HG03354 (cell line): ENCODE measurements around the gene GPAT3.
"Not testable (repeated sequence)": the region's sequence is repeated elsewhere in the genome, so short reads cannot be mapped to it uniquely, and the experiment has no call there.

Experiments used
- ATAC-seq: cut with Tn5 transposase; IDR thresholded peaks from one replicate; pipeline ENCODE4 v1.9.1; 2021; ENCODE audit warnings: mild to moderate bottlenecking; ENCODE audit not compliant: unreplicated experiment, poor library complexity, severe bottlenecking

Gene GPAT3

DNA sequence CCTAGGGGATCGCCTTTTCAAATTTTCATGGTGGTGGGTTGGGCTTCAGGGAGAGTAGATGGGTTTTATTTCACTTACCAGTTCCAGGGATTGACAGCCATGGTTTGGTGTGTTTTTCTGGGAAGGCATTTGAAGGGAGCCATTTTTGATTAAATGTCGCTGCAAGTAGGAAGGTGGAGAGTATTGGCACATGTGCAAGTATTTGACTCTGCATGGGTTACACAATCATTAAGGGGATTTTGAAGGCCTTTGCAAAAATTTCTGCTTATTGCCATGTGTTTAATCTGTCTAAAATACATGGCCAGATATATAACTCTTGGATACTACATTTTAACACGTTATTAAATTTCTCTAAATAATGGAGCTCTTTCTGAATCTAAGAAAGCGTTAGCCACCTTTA is 55.1 kb downstream of the GPAT3 start:
- ATAC-seq: no peak

DNA sequence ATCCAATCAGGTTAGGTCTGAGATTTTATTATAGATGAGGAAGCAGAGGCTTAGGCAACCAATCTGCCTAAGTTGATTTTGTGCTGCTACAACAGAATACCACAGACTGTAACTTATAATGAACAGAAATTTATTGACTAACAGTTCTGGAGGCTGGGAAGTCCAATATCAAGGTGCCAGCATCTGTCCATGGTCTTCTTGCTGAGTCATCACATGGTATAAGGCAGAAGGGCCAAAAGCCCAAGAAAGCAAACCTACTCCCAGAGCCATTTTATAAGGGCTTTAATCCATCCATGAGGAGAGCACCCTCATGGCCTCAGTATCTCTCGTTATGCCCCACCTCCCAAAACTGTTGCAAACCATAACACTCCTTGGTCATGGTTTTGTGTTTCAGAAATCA is 55.8 kb downstream of the GPAT3 start:
- no peak for ATAC-seq

DNA sequence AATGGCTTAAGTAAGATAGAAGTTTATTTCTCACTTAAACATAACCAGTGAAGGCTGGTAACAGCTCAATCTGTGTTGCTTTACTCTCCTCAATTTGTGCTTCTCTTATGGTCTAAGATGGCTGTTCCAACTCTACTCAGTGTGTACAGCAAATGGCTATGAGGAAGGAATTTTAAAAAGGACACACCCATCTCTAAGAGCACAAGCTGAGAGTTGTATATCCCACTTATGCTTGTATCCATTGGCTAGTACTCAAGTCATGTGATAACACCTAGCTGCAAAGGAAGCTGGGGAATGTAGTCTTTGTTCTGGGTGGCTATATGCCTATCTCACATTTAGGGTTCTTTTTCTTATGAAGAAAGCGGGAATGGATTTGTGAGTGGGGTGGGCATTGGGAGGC is 63.3 kb downstream of the GPAT3 start:
- no peak for ATAC-seq

DNA sequence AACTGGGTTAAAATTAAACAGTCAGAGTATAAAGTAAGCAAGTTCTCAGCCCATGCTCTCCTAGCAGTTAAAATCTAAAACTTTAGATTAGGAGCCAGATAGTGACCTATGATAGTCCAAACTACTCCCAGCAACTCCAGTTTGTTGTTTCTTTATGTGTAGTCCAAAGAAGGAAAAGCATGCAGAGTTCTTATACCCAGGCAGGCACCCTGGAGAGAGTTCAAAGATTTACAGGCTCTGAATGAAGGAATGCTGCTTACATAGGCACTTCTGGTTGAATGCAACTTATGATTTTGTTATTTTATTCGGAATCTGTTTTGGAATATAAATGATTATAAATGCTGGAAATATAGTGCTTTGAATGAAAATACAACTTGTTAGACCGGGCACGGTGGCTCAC is 67.2 kb downstream of the GPAT3 start:
- no peak for ATAC-seq

DNA sequence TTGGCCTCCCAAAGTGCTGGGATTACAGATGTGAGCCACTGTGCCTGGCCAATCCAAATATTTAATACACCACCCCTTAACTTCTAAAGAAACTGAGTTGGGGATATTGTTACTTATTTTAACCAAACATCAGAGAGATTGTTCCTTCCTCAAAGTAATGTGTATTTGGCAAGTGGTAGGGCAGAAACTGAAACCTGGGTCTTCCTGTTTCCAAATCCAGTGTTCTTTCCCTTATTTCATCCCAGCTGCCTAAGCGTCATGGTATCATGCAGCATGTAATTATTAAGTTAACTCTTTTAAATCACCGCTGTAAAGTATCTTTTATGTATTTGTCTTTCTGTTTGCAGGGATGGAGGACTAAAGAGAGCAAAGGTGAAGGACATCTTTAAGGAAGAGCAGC is 68.4 kb downstream of the GPAT3 start:
- no peak for ATAC-seq

DNA sequence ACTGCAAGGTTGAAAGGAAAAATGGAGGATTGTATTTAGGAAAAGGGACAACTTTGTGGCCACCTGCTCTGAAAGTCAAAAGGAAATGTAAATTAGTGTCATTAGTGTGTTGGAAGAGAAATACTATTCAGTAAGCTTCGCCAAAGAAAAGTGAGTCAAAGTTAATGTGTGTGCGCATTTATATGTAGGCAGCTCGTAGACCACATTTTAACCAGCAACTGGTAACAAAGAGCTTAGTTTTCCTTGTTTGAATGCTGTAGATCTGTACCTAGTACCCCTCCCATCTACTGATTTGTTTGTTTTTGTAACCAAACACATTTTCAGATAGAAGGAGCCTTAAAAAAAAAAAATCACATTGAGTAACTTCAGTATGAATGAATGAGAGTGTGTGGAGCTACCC is 69.3 kb downstream of the GPAT3 start:
- no peak for ATAC-seq

DNA sequence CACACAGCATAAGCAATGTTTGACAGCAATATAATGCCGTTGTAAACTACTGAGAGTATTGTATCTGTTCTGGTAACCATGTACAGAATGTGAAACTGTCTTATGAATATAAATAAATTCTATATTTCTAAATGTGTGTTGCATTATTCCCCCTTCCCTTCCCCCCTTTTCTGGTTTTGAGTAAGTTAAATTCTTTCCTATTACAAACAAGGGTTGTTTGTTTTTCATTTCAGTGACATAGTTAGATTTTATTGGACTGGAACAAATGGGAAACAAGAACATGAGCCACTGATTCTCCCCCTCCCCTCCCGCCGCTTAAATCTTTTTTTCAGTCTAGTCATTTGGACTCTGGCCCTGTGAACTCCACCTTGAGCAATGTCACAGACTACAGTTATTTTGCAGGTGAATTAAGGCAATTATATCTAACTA is 69.8 kb downstream of the GPAT3 start:
- ATAC-seq: no peak

DNA sequence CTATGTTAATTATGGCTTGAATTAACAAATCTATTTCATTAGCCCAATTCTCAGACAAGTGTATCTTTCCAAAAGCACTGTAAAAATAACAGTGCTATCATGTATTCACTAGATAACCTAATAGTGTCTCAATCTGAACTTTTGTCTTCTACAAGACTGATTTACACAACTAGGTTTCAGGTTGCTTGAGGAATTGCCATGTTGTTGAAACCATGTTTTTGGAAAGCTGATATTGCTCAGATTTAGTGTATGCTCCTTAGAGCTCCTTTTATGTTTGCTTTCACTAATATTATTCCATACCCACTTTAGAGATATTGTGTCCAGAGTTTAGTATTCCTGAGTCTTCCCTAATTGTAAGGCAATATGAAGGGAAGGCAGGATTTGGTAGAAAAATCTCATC is 70.6 kb downstream of the GPAT3 start:
- ATAC-seq: no peak

DNA sequence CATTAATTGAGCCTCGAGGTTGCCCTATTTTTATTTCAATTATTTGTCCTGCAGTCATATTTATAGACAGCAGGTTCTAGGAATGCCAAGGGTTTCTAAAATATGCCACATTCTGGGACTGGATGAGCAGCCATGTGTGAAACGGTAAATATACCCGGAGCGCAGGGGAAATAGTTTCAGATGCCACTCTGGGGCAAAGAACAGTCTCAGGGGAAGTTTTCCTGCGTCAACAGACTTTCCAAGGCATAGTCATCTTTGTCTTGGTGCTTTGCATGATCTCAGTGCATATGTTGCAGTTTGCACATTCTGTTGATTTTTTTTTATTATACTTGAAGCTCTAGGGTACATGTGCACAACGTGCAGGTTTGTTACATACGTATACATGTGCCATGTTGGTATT is 71.0 kb downstream of the GPAT3 start:
- ATAC-seq: no peak

DNA sequence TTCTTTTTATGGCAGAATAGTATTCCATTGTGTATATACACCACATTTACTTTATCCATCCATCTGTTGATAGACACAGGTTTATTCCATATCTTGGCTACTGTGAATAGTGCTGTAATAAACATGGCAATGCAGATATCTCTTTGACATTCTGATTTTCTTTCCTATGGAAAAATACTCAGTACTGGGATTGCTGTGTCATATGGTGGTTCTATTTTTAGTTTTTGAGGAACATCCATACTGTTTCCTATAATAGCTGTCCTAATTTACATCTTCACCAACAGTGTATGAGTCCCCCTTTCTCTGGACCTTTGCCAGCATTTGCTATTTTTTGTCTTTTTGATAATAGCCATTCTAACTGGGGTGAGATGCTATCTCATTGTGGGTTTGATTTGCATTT is 73.5 kb downstream of the GPAT3 start:
- ATAC-seq: no peak

DNA sequence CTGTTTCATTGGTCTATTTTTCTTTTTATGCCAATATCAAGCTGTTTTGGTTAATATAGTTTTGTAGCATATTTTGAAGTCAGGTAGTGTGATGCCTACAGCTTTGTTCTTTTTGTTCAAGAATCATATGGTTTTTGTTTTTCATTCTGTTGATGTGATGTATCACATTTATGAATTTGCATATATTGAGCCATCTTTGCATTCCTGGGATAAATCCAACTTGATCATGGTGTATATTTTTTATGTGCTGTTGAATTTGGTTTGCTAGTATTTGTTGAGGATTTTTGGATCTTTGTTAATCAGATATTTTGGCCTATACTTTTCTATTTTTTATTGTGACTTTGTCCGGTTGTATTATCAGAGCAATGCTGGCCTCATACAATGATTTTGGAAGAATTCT is 74.8 kb downstream of the GPAT3 start:
- ATAC-seq: no peak

DNA sequence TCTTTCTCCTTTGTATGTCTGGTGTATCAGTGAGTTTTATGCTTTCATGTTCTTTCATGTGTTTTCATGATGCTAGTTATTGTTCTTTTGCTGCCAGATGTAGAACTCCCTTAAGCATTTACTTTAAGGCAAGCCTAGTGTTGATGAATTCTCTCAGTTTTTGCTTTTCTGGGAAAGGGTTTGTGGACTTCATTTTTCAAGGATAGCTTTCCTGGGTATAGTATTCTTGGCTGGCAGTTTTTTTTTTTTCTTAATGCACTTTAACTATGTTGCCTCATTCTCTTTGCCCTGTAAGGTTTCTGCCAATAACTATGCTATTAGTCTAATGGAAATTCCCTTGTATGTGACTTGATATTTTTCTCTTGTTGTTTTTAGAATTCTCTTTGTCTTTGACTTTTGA is 77.1 kb downstream of the GPAT3 start:
- no peak for ATAC-seq

DNA sequence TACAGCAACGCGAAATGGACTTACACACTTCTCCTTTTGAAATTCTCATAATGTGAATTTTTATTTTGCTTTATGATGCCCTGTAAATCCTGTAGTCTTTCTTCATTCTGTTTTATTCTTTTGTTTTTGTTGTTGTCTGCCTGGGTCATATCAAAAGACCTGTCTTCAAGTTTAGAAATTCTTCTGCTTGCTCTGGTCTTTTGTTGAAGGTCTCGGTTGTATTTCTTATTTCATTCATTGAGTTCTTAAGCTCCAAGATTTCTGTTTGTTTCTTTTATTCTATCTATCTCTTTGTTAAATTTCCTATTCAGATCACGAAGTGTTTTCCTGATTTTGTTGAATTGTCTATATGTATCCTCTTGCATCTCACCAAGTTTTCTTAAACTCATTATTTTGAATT is 78.1 kb downstream of the GPAT3 start:
- ATAC-seq: no peak

DNA sequence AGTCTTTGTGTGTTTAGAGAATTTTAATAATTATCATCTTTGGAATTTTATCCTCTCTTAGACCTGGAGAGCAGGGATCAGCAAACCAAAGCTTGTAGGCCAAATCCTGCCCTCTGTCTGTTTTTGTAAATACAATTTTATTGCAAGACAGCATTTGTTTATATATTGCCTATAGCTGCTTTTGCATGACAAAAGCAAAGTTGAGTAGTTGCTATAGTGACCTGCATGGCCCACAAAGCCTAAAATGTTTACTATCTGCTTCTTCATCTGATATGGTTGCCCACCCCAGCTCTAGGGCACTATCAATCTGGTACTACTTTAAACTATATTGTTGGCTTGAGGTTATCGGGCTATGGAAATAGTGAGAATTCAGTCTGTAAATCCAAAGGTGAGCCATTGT is 80.3 kb downstream of the GPAT3 start:
- no peak for ATAC-seq

DNA sequence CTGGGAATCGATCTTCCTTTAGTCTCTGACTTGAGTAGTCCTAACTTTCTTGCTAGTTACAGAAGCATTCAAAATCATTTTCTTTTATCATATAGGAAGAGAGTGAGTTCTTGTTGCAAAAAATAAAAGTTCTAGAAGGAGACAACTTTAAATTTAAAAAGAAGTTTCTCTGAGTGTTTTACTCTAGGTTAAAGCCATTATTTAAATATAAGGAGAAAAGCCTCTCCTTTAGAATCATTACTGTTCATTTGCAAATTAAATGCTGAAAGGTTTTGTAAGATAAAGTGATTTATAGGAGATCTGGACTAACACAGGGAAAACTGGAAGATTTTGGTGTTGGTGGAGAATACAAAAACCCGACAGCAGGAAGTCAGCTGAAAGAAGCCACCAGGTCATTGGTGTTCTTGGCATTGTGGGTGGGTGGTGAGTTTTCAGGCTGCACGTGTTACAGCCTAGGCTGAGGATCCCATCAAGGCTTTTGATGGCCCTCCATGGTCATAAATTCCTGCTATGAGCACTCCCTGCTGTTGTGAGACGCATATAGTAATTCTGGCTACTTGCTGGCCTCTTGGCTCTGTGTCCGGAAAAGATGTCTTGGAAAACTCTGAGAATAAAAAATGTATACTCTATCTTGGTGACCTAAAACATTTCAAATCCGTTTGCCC is 81.6 kb downstream of the GPAT3 start:
- no peak for ATAC-seq

DNA sequence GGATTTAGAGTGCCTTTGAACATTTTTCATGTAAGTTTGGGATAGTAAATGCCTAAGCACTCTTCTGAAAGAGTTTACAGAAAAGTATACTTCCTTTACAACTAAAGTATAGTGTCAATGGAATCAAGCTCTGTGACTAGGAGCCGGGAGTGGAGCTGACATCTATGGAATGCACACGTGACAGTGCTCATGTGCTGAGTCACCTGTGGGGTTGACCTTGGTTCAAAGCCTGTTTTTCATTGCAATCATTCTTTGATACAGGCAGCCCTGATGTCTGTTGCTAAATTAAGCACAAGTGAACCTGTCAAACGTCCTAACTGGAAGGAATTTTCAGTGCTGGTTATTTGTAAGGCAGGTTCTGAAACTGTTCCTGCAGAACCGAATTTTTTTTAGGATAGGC is 82.5 kb downstream of the GPAT3 start:
- no peak for ATAC-seq

DNA sequence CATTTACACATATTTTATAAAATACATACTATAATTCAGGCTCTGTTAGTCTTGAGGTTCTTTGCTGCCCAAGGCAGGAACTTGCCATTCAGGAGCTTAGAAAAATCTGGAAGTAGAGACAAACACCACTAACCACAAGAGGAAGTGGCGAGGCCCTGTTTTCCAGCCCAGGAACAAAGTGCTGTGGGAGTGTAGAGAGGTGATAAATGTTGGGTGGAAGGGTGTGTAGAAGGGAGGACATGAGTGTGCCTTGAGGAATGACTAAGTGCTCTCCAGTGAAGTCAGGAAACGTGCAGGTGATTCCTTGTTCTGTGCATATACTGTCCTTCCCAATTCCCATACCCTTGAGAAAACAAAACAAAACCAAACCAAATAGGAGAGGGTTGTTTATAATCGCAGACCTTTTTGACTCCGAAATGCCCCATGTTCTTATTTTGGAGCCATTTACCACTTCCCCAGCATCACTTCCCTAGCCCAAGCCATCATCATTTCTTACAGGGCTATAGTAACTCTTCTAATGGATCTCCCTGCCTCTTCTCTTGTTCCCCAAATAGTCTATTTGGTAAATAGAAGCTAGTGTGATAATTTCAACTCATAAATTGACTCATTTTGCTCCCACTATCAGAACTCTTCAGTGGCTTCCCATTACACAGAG is 83.2 kb downstream of the GPAT3 start:
- no peak for ATAC-seq

DNA sequence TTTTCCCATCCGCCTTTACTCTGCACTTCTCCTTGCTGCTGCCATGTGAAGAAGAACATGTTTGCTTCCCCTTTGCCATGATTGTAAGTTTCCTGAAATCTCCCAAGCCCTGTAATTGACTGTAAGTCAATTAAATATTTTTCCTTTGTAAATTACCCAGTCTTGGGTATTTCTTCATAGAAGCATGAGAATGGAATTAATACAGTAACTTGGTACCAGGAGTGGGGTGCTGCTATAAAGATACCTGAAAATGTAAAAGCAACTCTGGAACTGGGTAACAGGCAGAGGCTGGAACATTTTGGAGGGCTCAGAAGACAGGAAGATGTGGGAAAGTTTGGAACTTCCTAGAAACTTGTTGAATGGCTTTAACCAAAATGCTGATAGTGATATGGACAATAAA is 86.2 kb downstream of the GPAT3 start:
- not testable (repeated sequence) for ATAC-seq

DNA sequence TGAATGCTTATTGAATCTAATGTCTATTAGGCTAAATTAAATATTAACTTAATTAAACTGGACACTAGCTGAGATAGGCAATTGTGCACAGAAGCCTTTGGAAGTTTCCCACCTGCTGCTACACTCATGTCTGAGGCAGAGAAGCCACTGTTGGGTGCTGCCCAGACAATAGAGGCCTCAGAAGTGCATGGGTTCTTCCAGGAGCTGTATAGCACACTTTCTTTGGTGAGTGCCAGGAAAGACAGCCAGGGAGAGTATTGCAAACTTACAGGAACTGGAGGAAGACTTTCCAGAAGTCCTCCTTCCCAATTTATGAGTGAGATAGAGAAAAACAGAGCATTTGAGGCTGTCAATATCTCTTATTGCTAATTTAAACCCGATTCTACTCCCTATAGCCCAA is 89.9 kb downstream of the GPAT3 start:
- ATAC-seq: no peak

DNA sequence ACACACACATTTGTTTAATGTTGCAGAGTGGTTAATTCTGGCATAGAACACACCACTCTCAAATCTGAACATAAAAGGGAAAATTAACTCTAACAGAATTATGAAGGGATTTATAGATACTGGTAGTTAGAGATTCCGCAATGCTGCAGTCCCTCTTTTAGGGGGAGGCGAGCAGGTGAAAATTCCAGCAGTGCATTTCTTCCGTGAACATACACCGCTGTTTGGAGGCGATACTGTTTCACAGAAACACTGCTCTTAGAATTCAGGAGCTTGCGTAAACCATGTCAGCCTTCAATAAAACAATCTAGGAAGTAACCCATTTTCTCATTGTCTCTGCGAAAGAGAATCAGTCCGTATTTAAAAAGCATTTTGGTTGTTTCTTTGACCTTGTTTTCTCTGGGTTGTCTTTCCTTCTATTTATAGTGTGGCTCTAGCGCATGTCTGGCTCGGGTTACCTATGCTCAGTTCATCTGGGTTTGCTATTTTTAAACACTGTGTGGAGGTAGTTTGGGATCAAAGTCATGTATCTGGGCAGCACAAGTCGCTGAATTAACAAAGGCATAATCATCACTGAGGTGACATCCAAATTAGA is 90.4 kb downstream of the GPAT3 start:
- ATAC-seq: no peak

DNA sequence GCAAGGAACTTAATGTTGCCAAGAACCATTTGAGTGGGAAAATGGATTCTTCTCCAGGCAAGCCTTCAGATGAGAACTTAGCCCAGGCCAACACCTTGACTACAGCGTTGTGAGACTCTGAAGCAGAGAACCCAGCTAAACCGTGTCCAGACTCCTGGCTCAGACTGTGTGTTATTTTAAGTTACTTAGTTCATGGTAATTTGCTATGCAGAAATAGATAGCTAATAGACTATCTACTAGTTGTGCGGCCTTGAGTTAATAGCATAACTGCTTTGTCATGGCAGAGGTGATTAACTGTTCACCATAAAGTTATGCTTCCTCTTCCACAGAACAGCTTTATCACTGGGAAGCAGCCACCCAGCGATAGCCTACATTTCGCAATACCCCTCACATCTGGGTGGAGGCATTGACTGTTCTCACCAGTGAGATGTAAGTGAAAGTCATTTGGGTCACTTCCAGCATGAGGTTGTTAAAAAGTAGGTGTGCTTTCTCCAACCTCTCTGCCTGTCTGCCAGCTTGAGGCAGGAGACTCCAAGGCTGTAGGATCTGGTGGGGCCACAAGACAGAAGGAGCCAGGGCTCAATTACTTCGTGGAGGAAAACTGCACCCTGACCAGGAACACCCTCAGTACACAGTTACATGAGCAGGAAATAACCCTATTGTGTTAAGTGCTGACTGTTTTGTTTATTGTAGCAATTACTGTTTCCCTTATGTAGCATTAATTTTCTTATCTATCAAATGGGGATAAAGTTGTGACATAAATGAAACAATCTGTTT is 94.2 kb downstream of the GPAT3 start:
- ATAC-seq: no peak
